NCI-H2107 (cell line): ENCODE measurements around the gene P2RX4.
A peak's percentile ranks its signal among the peaks of the same experiment; 100 is the strongest.
"Not testable (repeated sequence)": the region's sequence is repeated elsewhere in the genome, so short reads cannot be mapped to it uniquely, and the experiment has no call there.

Source experiments
- DNase-seq: peaks from one replicate; lab custom pipeline; 2025; lab: John Stamatoyannopoulos, UW

P2RX4 gene

DNA sequence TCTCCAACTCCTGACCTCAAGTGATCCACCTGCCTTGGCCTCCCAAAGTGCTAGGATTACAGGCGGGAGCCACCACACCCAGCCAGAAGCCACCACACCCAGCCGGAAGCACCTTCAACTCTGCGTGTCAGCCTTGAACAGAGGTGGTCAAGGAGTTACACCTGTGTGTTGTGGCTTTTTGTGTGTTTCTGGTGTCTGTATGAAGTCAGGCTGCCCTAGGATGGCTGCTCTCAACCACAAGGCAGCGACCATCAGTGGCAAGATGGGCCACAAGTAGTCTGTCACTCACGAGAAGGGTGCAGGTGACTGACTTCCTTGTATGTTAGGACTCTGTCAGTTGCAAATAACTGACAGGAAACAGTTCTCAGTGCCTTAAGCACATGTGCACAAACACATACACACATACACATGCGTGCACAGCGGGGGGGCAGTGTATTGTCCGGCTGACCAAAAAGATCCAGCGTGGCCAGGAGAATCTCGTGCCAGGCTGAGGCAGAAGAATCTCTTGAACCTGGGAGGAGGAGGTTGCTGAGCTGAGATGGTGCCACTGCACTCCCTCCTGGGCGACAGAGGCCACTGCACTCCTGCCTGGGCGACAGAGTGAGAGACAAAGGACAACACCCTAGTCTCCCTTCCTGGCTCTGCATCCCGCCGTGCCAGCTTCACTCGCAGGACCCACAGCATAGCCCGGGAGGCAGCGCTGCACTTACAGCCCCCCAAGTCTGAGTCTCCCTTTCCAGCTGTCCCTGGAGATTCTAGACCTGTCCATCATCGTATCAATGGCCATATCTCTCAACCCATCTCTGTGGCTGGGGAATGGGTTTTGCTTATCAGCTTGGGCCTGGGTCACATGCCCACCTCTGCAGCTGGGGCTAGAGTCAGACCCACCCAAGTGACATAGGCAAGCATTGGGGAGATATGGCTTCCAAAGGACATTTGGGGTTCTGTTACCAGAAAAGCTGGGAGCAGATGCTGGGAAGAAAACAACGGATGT lies 13.7 kb downstream of the P2RX4 start:
- DNase-seq, result no peak

DNA sequence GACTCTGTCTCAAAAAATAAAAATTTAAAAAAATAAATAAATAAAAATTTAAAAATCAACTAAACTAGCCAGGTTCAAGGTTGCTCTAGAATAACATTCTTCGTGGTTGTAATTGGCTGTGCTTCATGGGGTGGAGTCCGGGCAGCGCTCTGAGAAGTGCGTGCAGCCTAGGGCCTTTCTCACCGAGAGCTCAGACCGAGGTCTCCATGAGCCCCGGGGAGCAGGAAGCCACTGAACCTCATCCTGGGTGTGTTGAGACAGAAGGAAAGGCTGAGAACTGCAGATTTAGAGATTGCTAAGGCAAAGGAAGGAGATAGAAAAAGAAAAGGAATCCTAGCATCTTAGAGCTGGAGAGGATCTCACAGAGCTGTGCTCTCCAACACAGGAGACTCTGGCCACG lies 14.7 kb downstream of the P2RX4 start:
- no peak for DNase-seq

DNA sequence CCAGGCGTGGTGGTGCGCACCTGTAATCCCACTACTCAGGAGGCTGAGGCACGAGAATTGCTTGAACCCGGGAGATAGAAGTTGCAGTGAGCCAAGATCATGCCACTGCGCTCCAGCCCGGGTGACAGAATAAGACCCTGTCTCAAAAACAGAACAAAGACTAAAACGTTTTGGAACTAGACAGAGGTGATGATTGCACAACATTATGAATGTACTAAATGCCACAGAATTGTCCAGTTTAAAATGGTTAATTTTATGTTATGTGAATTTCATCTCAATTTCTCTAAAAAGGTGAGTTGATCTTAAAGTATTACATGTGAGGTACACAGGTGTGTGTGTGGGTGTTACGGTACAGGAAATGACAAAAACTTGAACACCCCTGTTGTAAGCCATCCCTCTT lies 16.5 kb downstream of the P2RX4 start:
- no peak for DNase-seq

DNA sequence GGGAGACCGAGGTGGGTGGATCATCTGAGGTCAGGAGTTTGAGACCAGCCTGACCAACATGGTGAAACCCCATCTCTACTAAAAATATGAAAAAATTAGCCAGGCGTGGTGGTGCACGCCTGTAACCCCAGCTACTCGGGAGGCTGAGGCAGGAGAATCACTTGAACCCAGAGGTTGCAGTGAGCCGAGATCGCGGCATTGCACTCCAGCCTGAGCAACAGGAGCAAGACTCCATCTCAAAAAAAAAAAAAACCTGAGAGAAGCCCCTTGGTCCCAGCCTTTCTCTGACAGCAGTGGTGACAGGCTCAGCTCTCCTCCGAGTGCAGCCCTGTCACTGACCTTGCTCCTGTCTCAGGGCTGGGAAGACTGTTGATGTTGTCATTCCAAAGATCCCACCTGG lies 16.9 kb downstream of the P2RX4 start:
- not testable (repeated sequence) for DNase-seq

GRCh38 chr12:121227294-121227693 lies 17.4 kb downstream of the P2RX4 start:
- no peak for DNase-seq

- no peak for DNase-seq
Measured at GRCh38 chr12:121228919-121229665, 19.2 kb downstream of the P2RX4 start.

- DNase-seq, result not testable (repeated sequence)
Measured at GRCh38 chr12:121229826-121230537, 20.1 kb downstream of the P2RX4 start.

- no peak for DNase-seq
Measured at GRCh38 chr12:121230538-121230907, 20.6 kb downstream of the P2RX4 start.

DNA sequence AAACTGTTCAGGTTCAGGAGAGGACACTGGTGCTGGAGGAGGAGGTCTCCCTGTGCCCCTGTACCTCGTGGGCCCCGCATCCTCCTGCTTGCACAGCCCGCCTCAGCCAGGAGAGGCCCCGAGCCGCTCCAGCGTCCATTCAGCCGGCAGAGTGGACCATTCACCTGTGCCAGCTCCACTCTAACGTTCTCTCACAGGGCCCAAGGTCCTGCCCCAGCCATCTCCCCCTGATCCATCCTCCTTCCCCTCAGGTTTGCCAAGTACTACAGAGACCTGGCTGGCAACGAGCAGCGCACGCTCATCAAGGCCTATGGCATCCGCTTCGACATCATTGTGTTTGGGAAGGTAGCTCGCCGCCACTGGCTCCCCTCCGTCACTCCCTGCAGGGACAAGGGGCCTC lies 22.2 kb downstream of the P2RX4 start:
- DNase-seq, result no peak

DNA sequence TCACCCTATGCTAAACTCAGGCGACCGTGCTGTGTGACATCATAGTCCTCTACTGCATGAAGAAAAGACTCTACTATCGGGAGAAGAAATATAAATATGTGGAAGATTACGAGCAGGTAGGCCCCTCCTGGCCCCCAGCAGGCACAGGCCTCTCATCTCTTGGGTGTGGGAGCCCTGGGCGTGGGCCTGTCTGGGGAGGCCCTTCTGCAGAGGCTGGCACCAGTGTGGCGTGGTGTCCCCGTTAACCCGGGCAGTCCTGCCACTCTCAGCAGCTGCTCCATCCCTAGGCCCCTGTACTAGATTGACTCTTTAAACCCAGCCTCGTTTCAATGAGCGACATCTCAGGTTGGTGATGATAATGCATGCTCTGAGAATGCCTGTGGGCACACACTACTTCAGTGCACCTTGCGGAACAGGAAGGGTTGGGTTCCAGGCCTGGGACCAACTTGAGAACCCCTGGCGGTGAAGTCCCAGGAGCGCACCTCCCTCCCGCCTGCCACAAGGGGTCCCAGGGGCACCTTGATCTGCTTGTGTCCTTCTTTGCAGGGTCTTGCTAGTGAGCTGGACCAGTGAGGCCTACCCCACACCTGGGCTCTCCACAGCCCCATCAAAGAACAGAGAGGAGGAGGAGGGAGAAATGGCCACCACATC lies 23.2 kb downstream of the P2RX4 start:
- DNase-seq, result no peak

DNA sequence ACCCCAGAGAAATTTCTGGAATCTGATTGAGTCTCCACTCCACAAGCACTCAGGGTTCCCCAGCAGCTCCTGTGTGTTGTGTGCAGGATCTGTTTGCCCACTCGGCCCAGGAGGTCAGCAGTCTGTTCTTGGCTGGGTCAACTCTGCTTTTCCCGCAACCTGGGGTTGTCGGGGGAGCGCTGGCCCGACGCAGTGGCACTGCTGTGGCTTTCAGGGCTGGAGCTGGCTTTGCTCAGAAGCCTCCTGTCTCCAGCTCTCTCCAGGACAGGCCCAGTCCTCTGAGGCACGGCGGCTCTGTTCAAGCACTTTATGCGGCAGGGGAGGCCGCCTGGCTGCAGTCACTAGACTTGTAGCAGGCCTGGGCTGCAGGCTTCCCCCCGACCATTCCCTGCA lies 23.7 kb downstream of the P2RX4 start:
- DNase-seq, result no peak

DNA sequence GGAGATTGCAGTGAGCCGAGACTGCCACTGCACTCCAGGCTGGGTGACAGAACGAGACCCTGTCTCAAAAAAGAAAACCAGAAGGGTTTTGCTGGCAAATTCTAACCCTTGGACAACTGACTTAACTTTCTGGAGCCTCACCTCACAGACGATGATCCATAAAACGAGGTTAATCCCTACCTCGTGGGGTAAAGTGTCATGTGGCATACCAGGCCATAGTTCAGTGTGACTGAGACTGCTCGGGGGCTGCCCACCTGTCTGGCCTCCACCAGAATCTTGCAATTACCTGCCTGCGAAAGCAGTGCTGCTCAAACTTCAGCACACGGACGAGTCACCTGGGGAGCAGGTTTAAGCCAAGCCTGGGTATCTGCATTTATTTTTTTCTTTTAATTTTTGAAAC lies 26.8 kb downstream of the P2RX4 start:
- no peak for DNase-seq

GRCh38 chr12:121237415-121237814 lies 27.5 kb downstream of the P2RX4 start:
- no peak for DNase-seq

DNA sequence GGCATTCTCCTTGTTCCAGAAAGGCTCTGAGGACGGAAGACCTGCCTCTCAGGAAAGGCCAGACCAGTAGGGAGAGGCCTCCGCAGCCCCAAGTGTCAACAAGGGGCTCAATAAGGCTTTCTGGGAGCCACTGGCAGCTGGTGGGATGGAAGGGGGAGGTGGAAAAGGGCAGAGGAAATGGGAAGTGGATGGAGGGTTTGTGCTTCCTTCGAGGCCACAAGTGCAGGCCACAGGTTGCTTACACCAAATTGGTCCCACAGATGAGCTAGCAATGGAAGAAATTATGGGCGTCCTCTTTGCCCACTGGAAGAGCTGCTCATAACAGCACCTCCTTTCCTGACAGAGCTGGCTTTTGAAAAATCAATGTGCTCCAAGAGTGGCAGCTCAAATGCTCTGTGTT lies 28.2 kb downstream of the P2RX4 start:
- DNase-seq, result no peak

GRCh38 chr12:121238604-121239350 lies 28.8 kb downstream of the P2RX4 start:
- DNase-seq, result peak; percentile 21

DNA sequence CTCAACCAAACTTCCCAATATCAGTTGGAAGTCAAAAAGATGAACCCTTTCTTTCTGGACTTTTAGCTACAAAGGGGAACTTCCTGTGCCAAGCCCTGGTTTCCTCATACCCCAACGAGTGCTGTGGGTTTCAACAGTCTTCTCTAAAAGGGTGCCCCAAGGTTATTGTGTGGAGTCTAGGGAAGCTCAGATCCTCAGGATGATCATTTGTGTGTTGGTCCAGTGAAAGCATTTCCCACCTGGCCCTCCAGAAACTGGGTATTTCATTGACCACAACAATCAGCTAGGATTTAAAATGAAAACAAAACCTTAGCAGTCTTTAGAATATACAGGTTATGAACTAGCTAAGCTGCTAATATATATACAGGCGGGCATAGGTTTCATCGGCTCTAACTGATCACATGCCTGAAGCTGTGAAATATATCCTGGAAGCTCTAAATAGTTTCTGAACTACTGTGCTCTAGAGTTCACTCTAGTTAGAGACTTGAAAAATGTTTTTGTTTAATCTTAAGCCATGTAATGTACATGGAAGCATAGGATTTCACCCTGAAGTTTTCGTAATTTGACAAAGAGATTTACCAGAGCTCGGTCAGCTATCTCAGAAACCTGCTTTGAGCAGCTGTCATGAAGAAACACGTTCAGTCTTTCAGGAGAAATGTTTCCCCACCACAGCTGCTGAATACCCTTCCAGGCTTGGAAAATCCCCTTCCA lies 29.6 kb downstream of the P2RX4 start:
- DNase-seq, result no peak

DNA sequence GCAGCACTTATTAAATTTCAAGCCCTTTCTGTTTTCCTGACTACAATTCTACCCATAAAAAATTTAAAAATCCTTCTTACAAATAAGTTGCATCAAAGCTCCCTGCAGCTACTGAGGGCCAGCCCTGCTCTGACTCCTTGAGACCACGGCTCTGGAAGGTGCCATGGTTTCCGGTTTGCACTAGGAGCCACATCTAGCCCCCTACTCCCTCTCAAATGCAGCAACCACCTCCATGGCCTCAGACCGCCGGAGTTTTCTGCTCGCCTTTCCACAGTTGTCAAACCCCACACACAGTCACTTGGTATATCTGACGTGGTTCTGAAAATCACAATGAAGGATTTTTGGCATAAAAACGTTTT lies 30.1 kb downstream of the P2RX4 start:
- DNase-seq, result no peak

- DNase-seq, result no peak
Measured at GRCh38 chr12:121240484-121241101, 30.7 kb downstream of the P2RX4 start.

DNA sequence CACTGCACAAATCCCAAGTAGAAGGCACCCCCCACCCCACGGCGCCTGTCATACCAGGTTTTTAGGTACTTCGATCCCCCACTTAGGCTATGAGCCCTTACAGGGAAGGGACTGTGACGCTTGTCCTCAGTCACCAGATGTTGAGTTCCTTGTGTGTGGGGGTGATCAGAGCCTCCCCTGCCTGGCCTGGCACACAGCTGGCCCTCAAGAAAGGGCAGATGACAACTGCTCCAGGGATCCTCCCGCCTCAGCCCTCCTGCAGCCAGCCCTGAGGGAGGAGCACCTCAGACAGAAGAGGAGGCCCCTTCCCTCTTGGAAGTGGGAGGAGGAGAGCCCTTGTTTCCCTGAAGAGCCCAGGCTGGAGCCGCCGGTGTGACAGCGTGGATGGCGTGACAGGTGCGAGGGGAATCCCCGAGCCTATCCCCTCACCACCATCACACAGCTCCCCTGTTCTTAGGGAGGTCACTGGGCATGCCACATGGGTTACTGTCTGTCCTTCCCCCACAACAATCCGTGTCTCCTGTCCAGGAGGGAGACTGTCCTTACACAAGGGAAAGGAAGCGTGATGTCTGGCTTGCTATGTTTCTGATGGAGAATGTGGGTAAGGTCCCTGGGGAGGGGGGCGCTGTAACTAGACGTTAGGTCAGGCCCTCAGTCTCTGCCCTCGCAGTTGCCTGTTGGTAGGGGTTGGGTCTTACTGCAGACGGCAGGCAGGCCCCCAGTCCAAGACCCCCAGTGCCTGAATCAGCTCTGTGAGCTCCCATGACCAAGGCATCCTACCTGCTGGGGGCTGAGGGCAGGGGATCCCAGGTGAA lies 31.4 kb downstream of the P2RX4 start:
- no peak for DNase-seq
